Loucy (cell line): ENCODE data around the gene RELL2.
A peak's percentile ranks its signal among the peaks of the same experiment; 100 is the strongest.

Source experiments
- H2AFZ ChIP-seq: fragments of 200-600 bp; sonication (generic); 2 replicates; pipeline ENCODE4 v1.6.0; 2016; ENCODE audit warnings: antibody characterized with exemption, mild to moderate bottlenecking, low read length, moderate library complexity
- H3F3A ChIP-seq: fragments of 200-600 bp; 2 replicates; pipeline ENCODE4 v1.6.0; 2016; ENCODE audit warnings: antibody characterized with exemption, low read depth, mild to moderate bottlenecking
- H3K27me3 ChIP-seq: fragments of 200-600 bp; sonication (generic); 2 replicates; pipeline ENCODE4 v1.6.1; 2014; ENCODE audit warnings: low read length, mild to moderate bottlenecking; ENCODE audit not compliant: insufficient read depth, poor library complexity, severe bottlenecking
- H3K36me3 ChIP-seq: fragments of 200-600 bp; sonication (generic); 2 replicates; pipeline ENCODE4 v1.6.1; 2016; ENCODE audit warnings: low read length; ENCODE audit not compliant: insufficient read depth
- H3K4me1 ChIP-seq: fragments of 200-600 bp; sonication (generic); 2 replicates; pipeline ENCODE4 v1.5.1; 2014; ENCODE audit warnings: low read length, mild to moderate bottlenecking; ENCODE audit not compliant: insufficient read depth, poor library complexity, severe bottlenecking
- H3K4me2 ChIP-seq: fragments of 200-600 bp; sonication (generic); 2 replicates; pipeline ENCODE4 v1.6.0; 2014; ENCODE audit warnings: antibody characterized with exemption, low read length, low read depth, mild to moderate bottlenecking; ENCODE audit not compliant: poor library complexity, severe bottlenecking
- H3K4me3 ChIP-seq: fragments of 200-600 bp; sonication (generic); 2 replicates; pipeline ENCODE4 v1.5.1; 2014; ENCODE audit warnings: low read length, mild to moderate bottlenecking, mixed read lengths; ENCODE audit not compliant: poor library complexity, severe bottlenecking
- H3K79me2 ChIP-seq: fragments of 200-600 bp; sonication (generic); 2 replicates; pipeline ENCODE4 v1.6.1; 2014; ENCODE audit warnings: low read length; ENCODE audit not compliant: insufficient read depth
- H3K9ac ChIP-seq: fragments of 200-600 bp; sonication (generic); 2 replicates; pipeline ENCODE4 v1.6.0; 2014; ENCODE audit warnings: mild to moderate bottlenecking, low read depth, low read length, moderate library complexity; ENCODE audit not compliant: poor library complexity, severe bottlenecking
- H3K9me2 ChIP-seq: fragments of 200-600 bp; sonication (generic); replicated peaks from 2 replicates; pipeline ENCODE4 v1.6.1; 2016; ENCODE audit warnings: low read depth, low read length, mixed read lengths
- H3K9me3 ChIP-seq: fragments of 200-600 bp; sonication (generic); 2 replicates; pipeline ENCODE4 v1.6.1; 2014; ENCODE audit warnings: mild to moderate bottlenecking, antibody characterized with exemption, low read length, low read depth; ENCODE audit not compliant: insufficient read depth
- H4K20me1 ChIP-seq: fragments of 200-600 bp; sonication (generic); 2 replicates; pipeline ENCODE4 v1.6.0; 2014; ENCODE audit warnings: antibody characterized with exemption, low read length, mild to moderate bottlenecking; ENCODE audit not compliant: insufficient read depth, poor library complexity, severe bottlenecking
- EZH2phosphoT487 ChIP-seq: fragments of 200-600 bp; IDR thresholded peaks from 2 replicates; pipeline ENCODE4 v1.6.1; 2018; ENCODE audit warnings: antibody characterized with exemption, mild to moderate bottlenecking, moderate library complexity, borderline replicate concordance
- TF ChIP-seq, protein P1 (sequence below): fragments of 200-600 bp; sonication (generic); conservative IDR thresholded peaks from 2 replicates; pipeline ENCODE4 v1.5.1; 2014; ENCODE audit warnings: mild to moderate bottlenecking, antibody characterized with exemption, low read length

The RELL2 gene

DNA sequence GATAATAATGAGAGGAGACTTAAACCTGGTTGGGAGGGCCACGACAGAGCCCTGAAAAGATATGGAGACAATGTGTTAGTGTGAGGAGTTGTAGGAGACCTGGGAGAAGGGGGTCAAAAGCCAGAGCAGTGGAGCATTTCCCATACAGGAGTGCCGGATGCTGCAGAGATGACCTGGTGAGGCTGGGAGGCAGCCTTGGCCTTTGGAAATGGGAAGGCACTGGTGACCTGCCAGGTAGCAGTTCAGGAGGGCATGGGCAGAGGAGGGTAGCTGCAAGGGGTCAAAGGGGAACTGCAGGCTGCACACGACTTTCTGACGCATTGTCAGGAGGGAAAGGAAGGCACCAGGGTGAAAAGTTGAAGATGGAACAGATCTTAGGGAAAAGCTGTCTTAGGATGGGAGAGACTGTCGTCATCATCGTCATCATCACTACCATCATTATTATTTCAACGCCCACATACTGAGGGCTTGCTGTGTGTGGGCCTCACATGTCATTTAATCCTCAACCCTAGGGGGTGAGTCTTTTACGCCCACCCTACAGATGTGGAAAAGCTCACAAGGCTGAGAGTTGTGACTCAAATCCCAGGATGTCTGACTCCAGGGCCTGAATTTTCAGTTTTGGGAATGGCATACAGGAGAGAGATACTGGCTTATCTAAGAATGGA, 31.9 kb downstream of the RELL2 start:
- no peak overlapping the region for H3K4me3 ChIP-seq
- no peaks in the 10 kb centered on the region for H3K9me3 ChIP-seq
- no peaks in the 10 kb centered on the region for H3K79me2 ChIP-seq
- H4K20me1 ChIP-seq: no peaks in the 10 kb centered on the region
- H2AFZ ChIP-seq: no peak overlapping the region
- no peaks in the 10 kb centered on the region for H3F3A ChIP-seq
- H3K9ac ChIP-seq: no peak overlapping the region
- no peaks in the 10 kb centered on the region for H3K9me2 ChIP-seq
- H3K4me1 ChIP-seq: no peaks in the 10 kb centered on the region
- TF ChIP-seq, protein P1, sequence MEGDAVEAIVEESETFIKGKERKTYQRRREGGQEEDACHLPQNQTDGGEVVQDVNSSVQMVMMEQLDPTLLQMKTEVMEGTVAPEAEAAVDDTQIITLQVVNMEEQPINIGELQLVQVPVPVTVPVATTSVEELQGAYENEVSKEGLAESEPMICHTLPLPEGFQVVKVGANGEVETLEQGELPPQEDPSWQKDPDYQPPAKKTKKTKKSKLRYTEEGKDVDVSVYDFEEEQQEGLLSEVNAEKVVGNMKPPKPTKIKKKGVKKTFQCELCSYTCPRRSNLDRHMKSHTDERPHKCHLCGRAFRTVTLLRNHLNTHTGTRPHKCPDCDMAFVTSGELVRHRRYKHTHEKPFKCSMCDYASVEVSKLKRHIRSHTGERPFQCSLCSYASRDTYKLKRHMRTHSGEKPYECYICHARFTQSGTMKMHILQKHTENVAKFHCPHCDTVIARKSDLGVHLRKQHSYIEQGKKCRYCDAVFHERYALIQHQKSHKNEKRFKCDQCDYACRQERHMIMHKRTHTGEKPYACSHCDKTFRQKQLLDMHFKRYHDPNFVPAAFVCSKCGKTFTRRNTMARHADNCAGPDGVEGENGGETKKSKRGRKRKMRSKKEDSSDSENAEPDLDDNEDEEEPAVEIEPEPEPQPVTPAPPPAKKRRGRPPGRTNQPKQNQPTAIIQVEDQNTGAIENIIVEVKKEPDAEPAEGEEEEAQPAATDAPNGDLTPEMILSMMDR: no peak
- no peak for TF ChIP-seq EZH2phosphoT487
- no peak overlapping the region for H3K4me2 ChIP-seq
- H3K36me3 ChIP-seq: no peaks in the 10 kb centered on the region
- no peaks in the 10 kb centered on the region for H3K27me3 ChIP-seq

DNA sequence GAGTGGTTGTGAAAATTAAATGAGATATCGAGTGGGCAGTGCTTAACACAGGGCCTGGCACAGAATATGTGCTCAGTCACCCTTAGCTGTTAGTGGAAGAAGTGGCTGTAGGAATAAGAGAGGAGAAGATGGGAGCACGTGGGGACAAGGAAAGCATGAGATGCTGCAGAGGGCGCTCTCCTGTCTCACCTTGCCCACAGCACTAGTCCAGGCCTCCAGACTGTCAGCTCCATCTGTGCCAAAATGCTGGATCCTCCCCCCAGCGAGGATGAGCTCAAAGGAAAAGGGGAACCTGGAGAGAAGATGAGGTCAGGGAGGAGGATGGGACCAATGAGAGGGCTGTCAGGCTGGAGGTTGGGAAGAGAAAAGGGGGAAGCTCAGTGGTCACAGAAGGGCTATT, 32.7 kb downstream of the RELL2 start:
- H3K4me1 ChIP-seq: no peaks in the 10 kb centered on the region
- no peak overlapping the region for H3K9ac ChIP-seq
- no peaks in the 10 kb centered on the region for H3K9me3 ChIP-seq
- H3K36me3 ChIP-seq: no peaks in the 10 kb centered on the region
- no peak for TF ChIP-seq EZH2phosphoT487
- TF ChIP-seq, protein P1: peak; percentile 40
- H3K4me2 ChIP-seq: no peak overlapping the region
- H3F3A ChIP-seq: no peaks in the 10 kb centered on the region
- no peak overlapping the region for H3K4me3 ChIP-seq
- H3K79me2 ChIP-seq: no peaks in the 10 kb centered on the region
- H3K9me2 ChIP-seq: no peaks in the 10 kb centered on the region
- no peaks in the 10 kb centered on the region for H4K20me1 ChIP-seq
- H2AFZ ChIP-seq: no peak overlapping the region
- no peaks in the 10 kb centered on the region for H3K27me3 ChIP-seq

DNA sequence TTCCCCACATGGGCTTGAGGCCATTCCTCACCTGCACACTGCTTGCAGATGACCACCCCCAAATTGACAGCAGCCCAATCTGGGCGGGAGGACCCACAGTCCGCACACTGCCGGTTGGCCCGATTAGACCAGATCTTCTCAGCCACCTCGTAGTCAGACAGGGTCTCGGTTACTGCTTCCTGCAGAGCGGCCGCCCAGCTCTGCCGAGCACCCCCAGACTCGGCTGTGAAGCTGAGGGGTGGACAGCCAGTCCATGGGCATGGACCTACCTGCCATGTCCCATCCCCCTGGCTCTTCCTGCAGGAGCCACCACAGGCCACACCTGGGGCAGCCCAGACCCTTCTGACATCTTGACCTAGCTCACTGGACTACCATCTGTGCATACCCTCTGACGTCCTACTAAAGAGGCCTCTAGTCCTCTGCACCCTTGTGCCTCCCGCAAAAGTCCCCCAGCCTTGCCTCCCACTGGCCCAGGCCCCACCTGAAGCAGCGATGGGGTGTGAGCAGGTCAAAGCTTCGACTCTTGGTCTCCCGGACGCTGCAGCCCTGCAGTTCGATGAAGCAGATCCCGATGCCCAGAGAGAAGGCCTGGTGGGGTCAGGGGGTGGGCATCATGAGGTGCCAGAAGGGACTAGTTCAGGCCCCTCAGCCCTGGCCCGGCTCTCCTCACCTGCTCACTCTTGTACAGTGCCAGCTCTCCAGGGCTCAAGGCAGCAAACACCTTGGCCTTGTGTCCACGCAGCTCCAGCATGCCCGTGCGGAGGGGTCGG, 35.5 kb downstream of the RELL2 start:
- Histone ChIP-seq H3K4me1 (no peaks in the 10 kb centered on the region), H3K36me3 (no peaks in the 10 kb centered on the region)

More for the DNA sequence above, 35.5 kb downstream of the RELL2 start:
- Histone ChIP-seq H3K79me2 (no peaks in the 10 kb centered on the region), H3K9ac (no peak overlapping the region), H3K27me3 (no peaks in the 10 kb centered on the region), H3K9me3 (no peaks in the 10 kb centered on the region), H2AFZ (no peak overlapping the region), H3K4me3 (no peak overlapping the region), H3F3A (no peaks in the 10 kb centered on the region), H3K9me2 (no peaks in the 10 kb centered on the region), H3K4me2 (no peak overlapping the region), H4K20me1 (no peaks in the 10 kb centered on the region)
- TF ChIP-seq, protein P1: no peak
- no peak for TF ChIP-seq EZH2phosphoT487
